Left renal pelvis (tissue), 4 donors: ENCODE measurements around the gene SPECC1. TPM values are rescaled to one million over a fixed set of nuclear protein-coding genes. Genes with fewer than 3 reads are reported as not detected.
"Not testable (repeated sequence)": the region's sequence is repeated elsewhere in the genome, so short reads cannot be mapped to it uniquely, and the experiment has no call there.

ENCODE experiments used
- DNase-seq, 4 donors: peaks; one replicate each; pipeline ENCODE4 v3.0.0-alpha.2; 2013; ENCODE audit warnings: low read depth in 4 of 4, low spot score in 3 of 4
- polyA plus RNA-seq, 4 donors: library from polyadenylated mRNA; unstranded; fragments of 120-200 nt; gene quantifications; one replicate each; pipeline ENCODE4 v1.2.1, GENCODE V29; 2013; ENCODE audit not compliant: insufficient read length in 4 of 4

The SPECC1 gene
- polyA plus RNA-seq, 4 donors: 12.4 to 24.0 (median 16.9) TPM

GRCh38 chr17:20225162-20226115 lies 216.3 kb downstream of the SPECC1 start:
- DNase-seq: no peak

- peak; percentile 36 to 60 (median 52) for DNase-seq
Observed at GRCh38 chr17:20226814-20227482, 217.8 kb downstream of the SPECC1 start.

- not testable (repeated sequence) for DNase-seq
Observed at GRCh38 chr17:20227720-20228370, 218.7 kb downstream of the SPECC1 start.

- DNase-seq: no peak
Observed at GRCh38 chr17:20228410-20228809, 219.3 kb downstream of the SPECC1 start.

- DNase-seq: no peak
Observed at GRCh38 chr17:20228860-20229259, 219.7 kb downstream of the SPECC1 start.

- no peak for DNase-seq
Observed at GRCh38 chr17:20230924-20231323, 221.8 kb downstream of the SPECC1 start.

- no peak for DNase-seq
Observed at GRCh38 chr17:20232611-20233010, 223.5 kb downstream of the SPECC1 start.

GRCh38 chr17:20234276-20234675 lies 225.1 kb downstream of the SPECC1 start:
- DNase-seq: no peak

GRCh38 chr17:20235747-20236146 lies 226.6 kb downstream of the SPECC1 start:
- DNase-seq: no peak

GRCh38 chr17:20236578-20237227 lies 227.5 kb downstream of the SPECC1 start:
- no peak for DNase-seq

GRCh38 chr17:20239776-20240175 lies 230.6 kb downstream of the SPECC1 start:
- not testable (repeated sequence) for DNase-seq

- DNase-seq: no peak
Observed at GRCh38 chr17:20241855-20242254, 232.7 kb downstream of the SPECC1 start.

- no peak for DNase-seq
Observed at GRCh38 chr17:20242271-20242670, 233.1 kb downstream of the SPECC1 start.

- no peak for DNase-seq
Observed at GRCh38 chr17:20243524-20243923, 234.4 kb downstream of the SPECC1 start.

- no peak for DNase-seq
Observed at GRCh38 chr17:20244671-20245070, 235.5 kb downstream of the SPECC1 start.

GRCh38 chr17:20246692-20247091 lies 237.5 kb downstream of the SPECC1 start:
- DNase-seq: no peak

- no peak for DNase-seq
Observed at GRCh38 chr17:20253323-20253722, 244.2 kb downstream of the SPECC1 start.

- DNase-seq: no peak
Observed at GRCh38 chr17:20254541-20254940, 245.4 kb downstream of the SPECC1 start.

GRCh38 chr17:20256144-20256543 lies 247.0 kb downstream of the SPECC1 start:
- DNase-seq: no peak

GRCh38 chr17:20257008-20257407 lies 247.8 kb downstream of the SPECC1 start:
- no peak for DNase-seq

- no peak for DNase-seq
Observed at GRCh38 chr17:20257798-20258197, 248.6 kb downstream of the SPECC1 start.
